Keratinocyte (primary cell): Measurements from ENCODE around the gene HAP1. TPM values are rescaled to one million over a fixed set of nuclear protein-coding genes. Genes with fewer than 3 reads are reported as not detected.

Experiments used
- DNase-seq: peaks from one replicate; pipeline ENCODE4 v3.0.0-alpha.2; 2011; ENCODE audit warnings: low read depth, missing footprints, low spot score
- FAIRE-seq: peaks from 2 replicates; lab custom pipeline; 2011; peaks lifted over from hg19 to GRCh38; lab: Jason Lieb, UNC
- H2AFZ ChIP-seq: 2 replicates; pipeline ENCODE4 v1.6.0; 2012; ENCODE audit warnings: low read length, control low read depth, inconsistent platforms; ENCODE audit not compliant: control insufficient read depth
- H3K27ac ChIP-seq: 2 replicates; pipeline ENCODE4 v1.5.1; 2011; ENCODE audit warnings: low read length; ENCODE audit not compliant: control insufficient read depth, insufficient read depth
- H3K27me3 ChIP-seq: 3 replicates; pipeline ENCODE4 v1.6.0; 2011; ENCODE audit warnings: low read length; ENCODE audit not compliant: control insufficient read depth, insufficient read depth; ENCODE audit errors: extremely low read depth
- H3K36me3 ChIP-seq, 2 experiments: 2 replicates in 1 of 2; 3 replicates in 1 of 2; pipeline ENCODE4 v1.5.1; 2011; ENCODE audit warnings: low read length in 2 of 2, mild to moderate bottlenecking in 1 of 2; ENCODE audit not compliant: control insufficient read depth in 2 of 2, insufficient read depth in 2 of 2; ENCODE audit errors: extremely low read depth in 1 of 2
- H3K4me1 ChIP-seq: 3 replicates; pipeline ENCODE4 v1.5.1; 2011; ENCODE audit warnings: low read length; ENCODE audit not compliant: control insufficient read depth, insufficient read depth; ENCODE audit errors: extremely low read depth
- H3K4me2 ChIP-seq: 3 replicates; pipeline ENCODE4 v1.6.0; 2011; ENCODE audit warnings: low read depth, low read length; ENCODE audit not compliant: control insufficient read depth, insufficient read depth; ENCODE audit errors: extremely low read depth
- H3K4me3 ChIP-seq, 3 experiments: fragments of 200-600 bp in 1 of 3; sonication (generic) in 1 of 3; 2 replicates in 2 of 3; 3 replicates in 1 of 3; pipeline ENCODE4 v1.5.1; 2011 to 2016; ENCODE audit warnings: low read length in 3 of 3, mild to moderate bottlenecking in 3 of 3, control low read depth in 2 of 3, inconsistent platforms in 1 of 3, low read depth in 1 of 3, mixed read lengths in 1 of 3, mixed run types in 1 of 3, moderate library complexity in 1 of 3; ENCODE audit not compliant: control insufficient read depth in 2 of 3, insufficient read depth in 2 of 3; ENCODE audit errors: extremely low read depth in 1 of 3
- H3K79me2 ChIP-seq: 2 replicates; pipeline ENCODE4 v1.6.0; 2012; ENCODE audit warnings: low read length; ENCODE audit not compliant: control insufficient read depth, insufficient read depth
- H3K9ac ChIP-seq: 3 replicates; pipeline ENCODE4 v1.6.0; 2011; ENCODE audit warnings: low read length; ENCODE audit not compliant: control insufficient read depth, insufficient read depth; ENCODE audit errors: extremely low read depth
- H3K9me1 ChIP-seq: 3 replicates; pipeline ENCODE4 v1.6.0; 2011; ENCODE audit warnings: low read length; ENCODE audit not compliant: control insufficient read depth, insufficient read depth; ENCODE audit errors: extremely low read depth
- H3K9me3 ChIP-seq: 2 replicates; pipeline ENCODE4 v1.5.1; 2012; ENCODE audit warnings: low read depth, low read length; ENCODE audit not compliant: control insufficient read depth
- H4K20me1 ChIP-seq: 3 replicates; pipeline ENCODE4 v1.6.0; 2011; ENCODE audit warnings: low read length; ENCODE audit not compliant: control insufficient read depth, insufficient read depth; ENCODE audit errors: extremely low read depth
- EZH2 ChIP-seq: IDR thresholded peaks from one replicate; pipeline ENCODE4 v1.6.1; 2012; ENCODE audit warnings: inconsistent platforms, mild to moderate bottlenecking, low read length, moderate library complexity
- dilution Hi-C: fragments of 300-500 bp; cut with MboI; formaldehyde crosslinking; loops from one replicate; pipeline ENCODE4 v1.7.0; 2020; ENCODE audit warnings: low sequenced_read_pairs; ENCODE audit not compliant: extremely low pct_ligation_motif_present
- polyA plus RNA-seq, 5 experiments: library from polyadenylated mRNA; depleted of rRNA in 3 of 5; stranded (reverse) in 3 of 5; stranded (forward) in 1 of 5; unstranded in 1 of 5; fragments of >200 nt; gene quantifications; 1 replicate in 1 of 5; 2 replicates in 3 of 5; 3 replicates in 1 of 5; pipeline versions ENCODE4 v1.2.1 to v1.2.3, GENCODE V29; 2011 to 2012; ENCODE audit warnings: missing spikeins in 2 of 5, low read depth in 1 of 5, low replicate concordance in 1 of 5
- TF ChIP-seq, protein P1 (sequence below), 3 experiments: IDR thresholded peaks in 1 of 3; conservative IDR thresholded peaks in 1 of 3; optimal IDR thresholded peaks in 1 of 3; 2 replicates in 2 of 3; 3 replicates in 1 of 3; pipeline versions ENCODE3 to v1.5.1; 2011; ENCODE audit warnings: low read length in 3 of 3, mild to moderate bottlenecking in 3 of 3, moderate library complexity in 2 of 3, control low read depth in 1 of 3, inconsistent platforms in 1 of 3; ENCODE audit not compliant: insufficient read depth in 2 of 3; ENCODE audit errors: extremely low read depth in 1 of 3

The HAP1 gene
- polyA plus RNA-seq, 1 donor (not counting 4 experiments of a cell fraction or from before 2014, with no cell fraction given), result 1.6 TPM

DNA sequence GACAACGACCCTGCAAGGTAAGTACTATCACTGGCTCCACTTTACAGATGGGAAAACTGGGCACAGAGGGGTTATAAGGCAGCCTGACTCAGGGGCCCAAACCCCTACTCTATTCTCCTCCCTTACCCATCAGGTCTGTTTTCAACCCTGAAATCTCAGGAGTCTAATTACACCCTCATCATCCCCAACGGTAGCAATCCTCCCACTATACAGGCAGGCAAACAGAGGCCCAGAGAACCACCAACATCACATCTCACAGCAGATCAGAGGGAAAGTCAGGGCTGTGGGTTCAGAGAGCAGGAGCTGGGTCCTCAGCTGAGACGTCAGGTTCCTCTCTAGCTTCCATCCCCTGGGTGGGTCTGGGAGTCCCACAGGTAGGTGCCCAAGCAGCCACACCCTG, 35.5 kb upstream of the HAP1 start:
- peaks cover 3% of the 10 kb centered on the region for H3K9me1 ChIP-seq
- TF ChIP-seq, protein P1, sequence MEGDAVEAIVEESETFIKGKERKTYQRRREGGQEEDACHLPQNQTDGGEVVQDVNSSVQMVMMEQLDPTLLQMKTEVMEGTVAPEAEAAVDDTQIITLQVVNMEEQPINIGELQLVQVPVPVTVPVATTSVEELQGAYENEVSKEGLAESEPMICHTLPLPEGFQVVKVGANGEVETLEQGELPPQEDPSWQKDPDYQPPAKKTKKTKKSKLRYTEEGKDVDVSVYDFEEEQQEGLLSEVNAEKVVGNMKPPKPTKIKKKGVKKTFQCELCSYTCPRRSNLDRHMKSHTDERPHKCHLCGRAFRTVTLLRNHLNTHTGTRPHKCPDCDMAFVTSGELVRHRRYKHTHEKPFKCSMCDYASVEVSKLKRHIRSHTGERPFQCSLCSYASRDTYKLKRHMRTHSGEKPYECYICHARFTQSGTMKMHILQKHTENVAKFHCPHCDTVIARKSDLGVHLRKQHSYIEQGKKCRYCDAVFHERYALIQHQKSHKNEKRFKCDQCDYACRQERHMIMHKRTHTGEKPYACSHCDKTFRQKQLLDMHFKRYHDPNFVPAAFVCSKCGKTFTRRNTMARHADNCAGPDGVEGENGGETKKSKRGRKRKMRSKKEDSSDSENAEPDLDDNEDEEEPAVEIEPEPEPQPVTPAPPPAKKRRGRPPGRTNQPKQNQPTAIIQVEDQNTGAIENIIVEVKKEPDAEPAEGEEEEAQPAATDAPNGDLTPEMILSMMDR (optimal IDR thresholded peaks at IDR 0.05 in 1 of 3, IDR thresholded peaks at IDR 0.05 in 1 of 3, conservative IDR thresholded peaks at IDR 0.05 in 1 of 3; ENCODE audit: extremely low read depth in 1 of 3, insufficient read depth in 2 of 3, low read length in 3 of 3), result no peak
- TF ChIP-seq EZH2, result no peak
- H3K36me3 ChIP-seq, result peaks cover 46% of the 10 kb centered on the region in 2 experiments
- H3K4me2 ChIP-seq, result no peak overlapping the region
- H3K79me2 ChIP-seq, result peaks cover 61% of the 10 kb centered on the region
- dilution Hi-C loops, result no loop called here
- peaks cover 35% of the 10 kb centered on the region for H3K4me1 ChIP-seq
- H3K9ac ChIP-seq, result no peak overlapping the region
- DNase-seq (no peak), FAIRE-seq (no peak)
- no peak overlapping the region for H2AFZ ChIP-seq
- H3K9me3 ChIP-seq, result no peaks in the 10 kb centered on the region
- no peak overlapping the region for H3K4me3 ChIP-seq
- peaks cover 21% of the 10 kb centered on the region for H4K20me1 ChIP-seq
- H3K27me3 ChIP-seq, result no peaks in the 10 kb centered on the region
- H3K27ac ChIP-seq, result no peak overlapping the region

DNA sequence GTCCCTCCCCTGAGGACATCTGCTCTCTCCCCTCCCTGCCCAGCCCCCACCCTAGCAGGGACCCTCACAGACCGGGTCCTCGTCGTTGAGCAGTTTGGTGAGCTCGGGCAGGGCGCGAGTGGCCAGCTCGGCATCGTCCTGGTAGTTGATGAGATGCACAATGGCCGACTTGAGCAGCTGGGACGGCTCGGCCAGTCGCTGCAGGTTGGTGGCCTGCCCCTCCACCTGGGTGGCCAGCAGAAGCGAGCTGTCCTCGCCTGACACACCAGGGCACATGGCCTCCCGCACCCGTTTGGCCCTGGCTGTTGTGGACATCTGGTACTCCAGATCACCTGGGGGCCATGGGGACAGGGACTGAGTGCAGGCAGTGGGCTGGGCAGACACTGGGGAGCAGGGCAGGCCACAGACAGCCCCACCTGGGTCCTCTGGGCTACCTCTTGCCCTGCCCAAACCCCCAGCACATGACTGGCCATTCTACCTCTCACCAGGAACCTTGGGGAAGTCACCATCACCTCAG, 35.0 kb upstream of the HAP1 start:
- Histone ChIP-seq H3K4me2 (no peak overlapping the region), H3K9ac (no peak overlapping the region), H3K27me3 (no peaks in the 10 kb centered on the region), H3K36me3 (peaks cover 49 to 52% of the 10 kb centered on the region in 2 experiments), H4K20me1 (peaks cover 21% of the 10 kb centered on the region), H3K9me3 (no peaks in the 10 kb centered on the region), H3K4me1 (peaks cover 30% of the 10 kb centered on the region), H3K9me1 (peaks cover 3% of the 10 kb centered on the region), H2AFZ (no peak overlapping the region), H3K4me3 (no peak overlapping the region), H3K27ac (no peak overlapping the region), H3K79me2 (peaks cover 60% of the 10 kb centered on the region)
- DNase-seq (no peak), FAIRE-seq (no peak)
- TF ChIP-seq, protein P1 (optimal IDR thresholded peaks at IDR 0.05 in 1 of 3, IDR thresholded peaks at IDR 0.05 in 1 of 3, conservative IDR thresholded peaks at IDR 0.05 in 1 of 3; ENCODE audit: extremely low read depth in 1 of 3, insufficient read depth in 2 of 3, low read length in 3 of 3), result no peak
- no peak for TF ChIP-seq EZH2
- dilution Hi-C loops, result no loop called here
